Activated T-cell treated with anti-CD3 and anti-CD28 coated beads for 48 hours (primary cell): ENCODE measurements around the gene LGALS9.
"Not testable (repeated sequence)": the region's sequence is repeated elsewhere in the genome, so short reads cannot be mapped to it uniquely, and the experiment has no call there.

ENCODE experiments used
- DNase-seq: peaks from one replicate; pipeline ENCODE4 v3.0.0-alpha.2; 2020; ENCODE audit warnings: low read depth

Gene LGALS9

GRCh38 chr17:27631411-27631760 is 398 bp downstream of the LGALS9 start:
- no peak for DNase-seq

- DNase-seq, result no peak
Measured at GRCh38 chr17:27631897-27632725, 1.1 kb downstream of the LGALS9 start.

- not testable (repeated sequence) for DNase-seq
Measured at GRCh38 chr17:27632766-27633165, 1.8 kb downstream of the LGALS9 start.

- DNase-seq, result no peak
Measured at GRCh38 chr17:27633312-27634025, 2.5 kb downstream of the LGALS9 start.

- DNase-seq, result no peak
Measured at GRCh38 chr17:27634026-27634335, 3.0 kb downstream of the LGALS9 start.

- DNase-seq, result no peak
Measured at GRCh38 chr17:27634776-27635175, 3.8 kb downstream of the LGALS9 start.

- no peak for DNase-seq
Measured at GRCh38 chr17:27635275-27635823, 4.4 kb downstream of the LGALS9 start.

GRCh38 chr17:27636005-27636520 is 5.1 kb downstream of the LGALS9 start:
- DNase-seq, result not testable (repeated sequence)

- not testable (repeated sequence) for DNase-seq
Measured at GRCh38 chr17:27637818-27638217, 6.8 kb downstream of the LGALS9 start.

- DNase-seq, result not testable (repeated sequence)
Measured at GRCh38 chr17:27638415-27638914, 7.5 kb downstream of the LGALS9 start.

GRCh38 chr17:27640790-27641189 is 9.8 kb downstream of the LGALS9 start:
- DNase-seq, result no peak

GRCh38 chr17:27644586-27644985 is 13.6 kb downstream of the LGALS9 start:
- no peak for DNase-seq

GRCh38 chr17:27645621-27646020 is 14.6 kb downstream of the LGALS9 start:
- not testable (repeated sequence) for DNase-seq

- DNase-seq, result no peak
Measured at GRCh38 chr17:27646232-27646631, 15.2 kb downstream of the LGALS9 start.

GRCh38 chr17:27647765-27648164 is 16.8 kb downstream of the LGALS9 start:
- DNase-seq, result no peak

- not testable (repeated sequence) for DNase-seq
Measured at GRCh38 chr17:27649111-27649571, 18.2 kb downstream of the LGALS9 start.

GRCh38 chr17:27649929-27650328 is 18.9 kb downstream of the LGALS9 start:
- no peak for DNase-seq

- no peak for DNase-seq
Measured at GRCh38 chr17:27650836-27651235, 19.8 kb downstream of the LGALS9 start.

- peak; percentile 63 for DNase-seq
Measured at GRCh38 chr17:27651411-27652345, 20.7 kb downstream of the LGALS9 start.

GRCh38 chr17:27653449-27653971 is 22.5 kb downstream of the LGALS9 start:
- not testable (repeated sequence) for DNase-seq

GRCh38 chr17:27654136-27654535 is 23.1 kb downstream of the LGALS9 start:
- DNase-seq, result no peak
